CD14-positive monocyte (primary cell): ENCODE results near the gene SYNE1. TPM values are rescaled to one million over a fixed set of nuclear protein-coding genes. Genes with fewer than 3 reads are reported as not detected.

Source experiments
- DNase-seq, 3 donors: peaks; one replicate each; pipeline ENCODE4 v3.0.0-alpha.2; 2011 to 2022
- H2AFZ ChIP-seq: 2 replicates; pipeline ENCODE4 v1.6.0; 2012; ENCODE audit warnings: mild to moderate bottlenecking, low read depth, low read length, inconsistent platforms; ENCODE audit not compliant: insufficient read depth, poor library complexity, severe bottlenecking
- H3K27ac ChIP-seq, 2 donors: 1 replicate in 1 of 2; 2 replicates in 1 of 2; pipeline ENCODE4 v1.5.1; 2012 to 2013; ENCODE audit warnings: low read length in 2 of 2, control low read depth in 1 of 2, inconsistent platforms in 1 of 2, low read depth in 1 of 2, mild to moderate bottlenecking in 1 of 2
- H3K27me3 ChIP-seq, 2 donors: one replicate each; pipeline versions ENCODE4 v1.6.0 to v1.6.1; 2011 to 2013; ENCODE audit warnings: low read length in 2 of 2; ENCODE audit not compliant: control insufficient read depth in 2 of 2, insufficient read depth in 2 of 2
- H3K36me3 ChIP-seq, 2 donors: replicated peaks in 1 of 2; 1 replicate in 1 of 2; 2 replicates in 1 of 2; pipeline versions ENCODE4 v1.5.1 to v1.6.1; 2012 to 2013; ENCODE audit warnings: low read length in 2 of 2, control low read depth in 1 of 2, inconsistent platforms in 1 of 2, mild to moderate bottlenecking in 1 of 2; ENCODE audit not compliant: insufficient read depth in 2 of 2, control insufficient read depth in 1 of 2
- H3K4me1 ChIP-seq, 2 donors: 1 replicate in 1 of 2; 2 replicates in 1 of 2; pipeline versions ENCODE4 v1.5.1 to v1.6.1; 2012 to 2013; ENCODE audit warnings: low read length in 2 of 2, control low read depth in 1 of 2, inconsistent platforms in 1 of 2, mild to moderate bottlenecking in 1 of 2, moderate library complexity in 1 of 2; ENCODE audit not compliant: insufficient read depth in 2 of 2, control insufficient read depth in 1 of 2
- H3K4me2 ChIP-seq: replicated peaks from 2 replicates; pipeline ENCODE3; 2012; ENCODE audit warnings: low read length, moderate library complexity, mild to moderate bottlenecking; ENCODE audit not compliant: poor library complexity, severe bottlenecking; ENCODE audit errors: extremely low read depth
- H3K4me3 ChIP-seq, 3 experiments: fragments of 200-600 bp in 1 of 3; sonication (generic) in 1 of 3; replicated peaks in 1 of 3; 1 replicate in 2 of 3; 2 replicates in 1 of 3; pipeline ENCODE4 v1.5.1; 2011 to 2013; ENCODE audit warnings: low read length in 3 of 3, mild to moderate bottlenecking in 3 of 3, control low read depth in 2 of 3, low read depth in 2 of 3, inconsistent platforms in 1 of 3, moderate library complexity in 1 of 3
- H3K79me2 ChIP-seq: 2 replicates; pipeline ENCODE4 v1.6.0; 2012; ENCODE audit warnings: mild to moderate bottlenecking, control low read depth, inconsistent platforms, low read length, moderate library complexity; ENCODE audit not compliant: insufficient read depth
- H3K9ac ChIP-seq: 2 replicates; pipeline ENCODE4 v1.6.0; 2017; ENCODE audit warnings: low read length, mild to moderate bottlenecking; ENCODE audit not compliant: insufficient read depth, poor library complexity, severe bottlenecking
- H3K9me3 ChIP-seq, 2 donors: replicated peaks in 1 of 2; 1 replicate in 1 of 2; 2 replicates in 1 of 2; pipeline versions ENCODE4 v1.5.1 to v1.6.1; 2012 to 2013; ENCODE audit warnings: low read length in 2 of 2, control low read depth in 1 of 2; ENCODE audit not compliant: control insufficient read depth in 1 of 2, insufficient read depth in 1 of 2
- H4K20me1 ChIP-seq: 2 replicates; pipeline ENCODE4 v1.6.0; 2012; ENCODE audit warnings: mild to moderate bottlenecking, low read length, control low read depth, moderate library complexity; ENCODE audit not compliant: insufficient read depth
- H3K27ac Mint-ChIP-seq, 7 donors: one replicate each; pipeline ENCODE4 v1.8.0; 2020; ENCODE audit warnings: mild to moderate bottlenecking in 7 of 7, mixed read lengths in 7 of 7, moderate library complexity in 6 of 7, inconsistent platforms in 2 of 7
- H3K27me3 Mint-ChIP-seq, 3 donors: one replicate each; pipeline ENCODE4 v1.8.0; 2021 to 2022; ENCODE audit warnings: low read depth in 3 of 3, mild to moderate bottlenecking in 3 of 3, mixed read lengths in 3 of 3, moderate library complexity in 3 of 3, inconsistent platforms in 1 of 3
- H3K36me3 Mint-ChIP-seq, 2 donors: one replicate each; pipeline ENCODE4 v1.8.0; 2020; ENCODE audit warnings: mixed read lengths in 2 of 2, inconsistent platforms in 1 of 2, mild to moderate bottlenecking in 1 of 2
- H3K4me1 Mint-ChIP-seq: one replicate; pipeline ENCODE4 v1.8.0; 2020; ENCODE audit warnings: mild to moderate bottlenecking, mixed read lengths
- H3K4me3 Mint-ChIP-seq, 2 donors: one replicate each; pipeline ENCODE4 v1.8.0; 2020; ENCODE audit warnings: mild to moderate bottlenecking in 2 of 2, mixed read lengths in 2 of 2, moderate library complexity in 1 of 2
- H3K9me3 Mint-ChIP-seq, 7 donors: one replicate each; pipeline ENCODE4 v1.8.0; 2020 to 2022; ENCODE audit warnings: mixed read lengths in 7 of 7, mild to moderate bottlenecking in 6 of 7, moderate library complexity in 6 of 7, inconsistent platforms in 2 of 7
- WGBS: methylation state at CpG from one replicate; pipeline ENCODE4 v1.1.5; 2013; ENCODE audit warnings: missing lambda C conversion rate; ENCODE audit not compliant: insufficient coverage; 5-methylcytosine and 5-hydroxymethylcytosine counted together
- intact Hi-C, 2 donors: fragments of 100-400 bp; cut with micrococcal nuclease; formaldehyde crosslinking; loops; one replicate each; pipeline versions ENCODE4 v1.15.0 to v1.15.1; 2023
- polyA plus RNA-seq, 3 donors: library from polyadenylated mRNA; depleted of rRNA in 1 of 3; unstranded in 2 of 3; stranded (reverse) in 1 of 3; fragments of 300-500 nt in 2 of 3; fragments of >200 nt in 1 of 3; fragmentation: Illumina TruSeq in 2 of 3; gene quantifications; 1 replicate in 2 of 3; 2 replicates in 1 of 3; pipeline ENCODE4 v1.2.3, GENCODE V29; 2012 to 2021
- TF ChIP-seq, protein P1 (sequence below): fragments of 200-600 bp; IDR thresholded peaks from one replicate; pipeline ENCODE4 v1.8.0; 2022; ENCODE audit warnings: antibody characterized with exemption, mild to moderate bottlenecking

Gene SYNE1
- polyA plus RNA-seq, 3 donors: 3.7 to 24.5 (median 8.1) TPM

DNA sequence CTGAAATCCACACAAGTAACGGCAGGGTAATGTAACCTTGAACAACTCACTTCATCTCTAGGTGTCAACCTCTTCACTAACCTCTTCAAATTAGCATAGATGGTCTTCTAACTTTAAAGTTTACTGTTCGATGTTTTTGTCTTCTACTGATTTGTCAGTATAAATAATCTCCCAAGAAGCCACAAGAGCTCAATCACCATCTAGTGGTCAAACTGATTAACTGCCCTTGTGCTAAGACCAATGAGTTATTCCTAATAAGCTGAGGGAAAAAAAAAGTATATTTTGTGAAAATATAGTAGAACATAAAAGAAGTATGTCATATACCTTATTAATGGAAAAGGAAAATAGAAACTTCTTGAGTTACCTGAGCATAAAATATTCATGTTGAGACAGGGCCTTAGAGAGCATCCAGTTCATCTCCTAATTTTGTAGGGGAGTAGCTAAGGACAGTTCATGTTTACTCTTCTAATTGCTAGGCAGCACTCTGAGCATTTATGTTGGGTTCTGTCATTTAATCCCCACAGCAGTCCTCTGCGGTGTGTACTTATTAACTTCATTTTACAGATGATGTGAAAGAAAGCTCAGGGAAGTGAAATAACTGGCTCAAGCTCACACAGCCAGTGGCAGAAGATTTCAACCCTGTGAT, 512.6 kb downstream of the SYNE1 start:
- intact Hi-C loops: loop anchor here in 1 of 2 donors (10.0 kb wide), 2 partner anchors 360 to 450 kb away; no protein-coding TSS in a partner anchor
- Mint-ChIP-seq H3K36me3 (peaks cover 48 to 52% of the 10 kb centered on the region in 2 donors), H3K4me3 (no peak overlapping the region)

DNA sequence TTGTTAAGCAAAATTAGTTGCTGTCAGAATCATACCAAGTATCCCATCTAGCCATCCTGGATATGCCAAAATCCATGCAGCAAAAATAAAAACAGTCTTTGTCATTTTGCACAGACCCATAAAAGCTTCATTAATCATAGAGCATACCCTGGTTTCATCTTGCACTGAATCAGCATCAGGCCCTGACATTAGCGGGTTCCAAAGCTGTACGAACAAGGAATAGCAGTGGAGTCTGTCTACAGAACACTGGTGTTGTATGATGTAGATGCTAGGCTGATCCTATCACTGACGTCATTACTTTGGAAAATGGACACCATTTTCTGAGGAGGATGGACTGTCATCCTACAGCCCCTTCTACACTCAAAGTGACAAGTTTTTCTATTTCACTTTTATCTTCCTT, 514.1 kb downstream of the SYNE1 start:
- no peak overlapping the region for H3K4me3 ChIP-seq
- DNase-seq: no peak
- H3K9ac ChIP-seq: no peak overlapping the region
- no CpG with 5 or more reads among the region's 3 CpGs for WGBS
- Mint-ChIP-seq H3K4me1 (no peaks in the 10 kb centered on the region), H3K36me3 (peaks cover 43 to 45% of the 10 kb centered on the region in 2 donors), H3K4me3 (no peak overlapping the region), H3K9me3 (peaks cover 0 to 4% (median 2%) of the 10 kb centered on the region in 7 donors), H3K27ac (no peak overlapping the region), H3K27me3 (peaks cover 0 to 3% (median 0%) of the 10 kb centered on the region in 3 donors)
- H3K4me1 ChIP-seq: no peaks in the 10 kb centered on the region
- TF ChIP-seq, protein P1, sequence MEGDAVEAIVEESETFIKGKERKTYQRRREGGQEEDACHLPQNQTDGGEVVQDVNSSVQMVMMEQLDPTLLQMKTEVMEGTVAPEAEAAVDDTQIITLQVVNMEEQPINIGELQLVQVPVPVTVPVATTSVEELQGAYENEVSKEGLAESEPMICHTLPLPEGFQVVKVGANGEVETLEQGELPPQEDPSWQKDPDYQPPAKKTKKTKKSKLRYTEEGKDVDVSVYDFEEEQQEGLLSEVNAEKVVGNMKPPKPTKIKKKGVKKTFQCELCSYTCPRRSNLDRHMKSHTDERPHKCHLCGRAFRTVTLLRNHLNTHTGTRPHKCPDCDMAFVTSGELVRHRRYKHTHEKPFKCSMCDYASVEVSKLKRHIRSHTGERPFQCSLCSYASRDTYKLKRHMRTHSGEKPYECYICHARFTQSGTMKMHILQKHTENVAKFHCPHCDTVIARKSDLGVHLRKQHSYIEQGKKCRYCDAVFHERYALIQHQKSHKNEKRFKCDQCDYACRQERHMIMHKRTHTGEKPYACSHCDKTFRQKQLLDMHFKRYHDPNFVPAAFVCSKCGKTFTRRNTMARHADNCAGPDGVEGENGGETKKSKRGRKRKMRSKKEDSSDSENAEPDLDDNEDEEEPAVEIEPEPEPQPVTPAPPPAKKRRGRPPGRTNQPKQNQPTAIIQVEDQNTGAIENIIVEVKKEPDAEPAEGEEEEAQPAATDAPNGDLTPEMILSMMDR: no peak
- no peak overlapping the region for H3K27ac ChIP-seq
- H3K79me2 ChIP-seq: no peaks in the 10 kb centered on the region
- intact Hi-C loops: loop anchor here in 1 of 2 donors (10.0 kb wide), 2 partner anchors 358 to 448 kb away; no protein-coding TSS in a partner anchor
- no peak overlapping the region for H3K4me2 ChIP-seq
- H3K9me3 ChIP-seq: no peaks in the 10 kb centered on the region
- peaks cover 17 to 60% of the 10 kb centered on the region in 2 donors for H3K36me3 ChIP-seq
- H2AFZ ChIP-seq: no peak overlapping the region
- no peaks in the 10 kb centered on the region for H3K27me3 ChIP-seq
- H4K20me1 ChIP-seq: no peaks in the 10 kb centered on the region

More for the DNA sequence above, 512.6 kb downstream of the SYNE1 start:
- TF ChIP-seq, protein P1: peak; percentile 73
- H3K4me2 ChIP-seq: no peak overlapping the region
- H3K79me2 ChIP-seq: no peaks in the 10 kb centered on the region
- no peaks in the 10 kb centered on the region for H3K27me3 ChIP-seq
- peak overlapping the region in 1 of 2 donors; percentile 10 for H3K27ac ChIP-seq
- no peaks in the 10 kb centered on the region for H3K4me1 Mint-ChIP-seq
- H3K27me3 Mint-ChIP-seq: peaks cover 0 to 1% (median 0%) of the 10 kb centered on the region in 3 donors
- no peaks in the 10 kb centered on the region for H3K4me1 ChIP-seq
- H4K20me1 ChIP-seq: no peaks in the 10 kb centered on the region
- H3K27ac Mint-ChIP-seq: no peak overlapping the region
- WGBS: 60% methylated on average over 1 of the region's 3 CpGs
- H3K9ac ChIP-seq: no peak overlapping the region
- DNase-seq: peak; percentile 10 to 42 (median 41)
- peaks cover 25 to 73% of the 10 kb centered on the region in 2 donors for H3K36me3 ChIP-seq
- H3K9me3 ChIP-seq: no peaks in the 10 kb centered on the region
- peaks cover 0 to under 1% (median 0%) of the 10 kb centered on the region in 7 donors for H3K9me3 Mint-ChIP-seq
- H3K4me3 ChIP-seq: no peak overlapping the region
- no peak overlapping the region for H2AFZ ChIP-seq
